GM12878 (cell line): ENCODE data around the gene CCDC197. TPM values are rescaled to one million over a fixed set of nuclear protein-coding genes. Genes with fewer than 3 reads are reported as not detected.

Source experiments
- ATAC-seq: fragments of 200-7000 bp; cut with Tn5 transposase; 3 replicates; pipeline ENCODE4 v1.9.1; 2020; ENCODE audit warnings: mild to moderate bottlenecking, moderate library complexity
- BruUV-seq: library from RNA; stranded (reverse); fragments of 400-500 nt; replicated peaks from 2 replicates; lab custom pipeline; 2021; lab: Mats Ljungman, UMichigan
- CTCF ChIA-PET: fragments of 300-600 bp; sonication (Branson Sonifier 250); formaldehyde crosslinking; extraction: SDS; loops from one replicate; lab custom pipeline; 2021; ENCODE audit warnings: inconsistent platforms; lab: Yijun Ruan, JAX
- POLR2A ChIA-PET: fragments of 350-600 bp; formaldehyde crosslinking; extraction: SDS; loops from one replicate; lab custom pipeline; 2021; ENCODE audit warnings: inconsistent platforms; lab: Charles Lee
- RAD21 ChIA-PET: fragments of 300-600 bp; sonication (Branson Sonifier 250); formaldehyde crosslinking; loops from one replicate; lab custom pipeline; 2023; ENCODE audit warnings: antibody characterized with exemption; ENCODE audit not compliant: unreplicated experiment; lab: Charles Lee
- SMC1A ChIA-PET: fragments of 300-600 bp; sonication (Branson Sonifier 250); formaldehyde crosslinking; loops from one replicate; lab custom pipeline; 2023; ENCODE audit not compliant: unreplicated experiment, uncharacterized antibody; lab: Charles Lee
- DNase-seq: peaks from one replicate; pipeline ENCODE4 v3.0.0-alpha.2; 2011; ENCODE audit warnings: low read depth, low spot score
- FAIRE-seq: peaks from 3 replicates; lab custom pipeline; 2011; peaks lifted over from hg19 to GRCh38; lab: Jason Lieb, UNC
- H2AFZ ChIP-seq: 2 replicates; pipeline ENCODE4 v1.6.0; 2011; ENCODE audit warnings: low read depth, low read length, control low read depth; ENCODE audit not compliant: control insufficient read depth
- H3K27ac ChIP-seq: 2 replicates; pipeline ENCODE4 v1.5.1; 2011; ENCODE audit warnings: control low read depth; ENCODE audit not compliant: control insufficient read depth, insufficient read depth
- H3K27me3 ChIP-seq, 2 experiments: replicated peaks in 1 of 2; 2 replicates each; pipeline versions ENCODE4 v1.6.0 to v1.6.1; 2011; ENCODE audit warnings: low read length in 1 of 2; ENCODE audit not compliant: control insufficient read depth in 2 of 2, insufficient read depth in 2 of 2
- H3K36me3 ChIP-seq, 2 experiments: 2 replicates each; pipeline ENCODE4 v1.5.1; 2011; ENCODE audit warnings: low read length in 1 of 2; ENCODE audit not compliant: control insufficient read depth in 2 of 2, insufficient read depth in 2 of 2
- H3K4me1 ChIP-seq: 2 replicates; pipeline ENCODE4 v1.6.1; 2011; ENCODE audit warnings: mild to moderate bottlenecking, low read length, moderate library complexity, mixed read lengths; ENCODE audit not compliant: control insufficient read depth, insufficient read depth
- H3K4me2 ChIP-seq: 2 replicates; pipeline ENCODE4 v1.6.0; 2011; ENCODE audit warnings: control low read depth; ENCODE audit not compliant: control insufficient read depth, insufficient read depth
- H3K4me3 ChIP-seq: fragments of 200-600 bp; sonication (generic); 2 replicates; pipeline ENCODE4 v1.5.1; 2016
- H3K79me2 ChIP-seq: 2 replicates; pipeline ENCODE4 v1.6.0; 2011; ENCODE audit warnings: low read length; ENCODE audit not compliant: control insufficient read depth, insufficient read depth
- H3K9ac ChIP-seq: 2 replicates; pipeline ENCODE4 v1.8.0; 2011; ENCODE audit warnings: low read length, control low read depth, mixed read lengths; ENCODE audit not compliant: control insufficient read depth, insufficient read depth
- H3K9me3 ChIP-seq: replicated peaks from 3 replicates; pipeline ENCODE4 v1.5.1; 2011; ENCODE audit warnings: mild to moderate bottlenecking, low read length; ENCODE audit not compliant: control insufficient read depth, insufficient read depth
- H4K20me1 ChIP-seq: 2 replicates; pipeline ENCODE4 v1.6.0; 2011; ENCODE audit not compliant: control insufficient read depth, insufficient read depth
- BCL11A ChIP-seq: IDR thresholded peaks from 2 replicates; pipeline ENCODE4 v1.6.1; 2011; ENCODE audit warnings: low read depth, low read length
- BHLHE40 ChIP-seq, 2 experiments: fragments of 450-650 bp in 1 of 2; IDR thresholded peaks; 2 replicates each; pipeline ENCODE4 v1.6.1; 2011 to 2017; ENCODE audit warnings: low read depth in 2 of 2, borderline replicate concordance in 1 of 2, improper control_type of control experiment in 1 of 2, low read length in 1 of 2, mild to moderate bottlenecking in 1 of 2
- CHD2 ChIP-seq: IDR thresholded peaks from 2 replicates; pipeline ENCODE4 v1.6.1; 2011; ENCODE audit warnings: low read depth, low read length, improper control_type of control experiment, borderline replicate concordance
- CREM ChIP-seq: IDR thresholded peaks from 2 replicates; pipeline ENCODE4 v1.6.1; 2014; ENCODE audit warnings: antibody characterized with exemption, low read depth
- EED ChIP-seq: sonication (generic); IDR thresholded peaks from 2 replicates; pipeline ENCODE4 v1.6.1; 2016; ENCODE audit warnings: antibody characterized with exemption, low read depth
- EGR1 ChIP-seq, 2 experiments: IDR thresholded peaks; 1 replicate in 1 of 2; 2 replicates in 1 of 2; pipeline ENCODE4 v1.6.1; 2011 to 2012; ENCODE audit warnings: low read depth in 2 of 2, low read length in 2 of 2, borderline replicate concordance in 1 of 2, mild to moderate bottlenecking in 1 of 2, moderate library complexity in 1 of 2
- FOXM1 ChIP-seq: IDR thresholded peaks from 2 replicates; pipeline ENCODE4 v1.6.1; 2012; ENCODE audit warnings: low read depth, mild to moderate bottlenecking, inconsistent platforms, low read length, moderate library complexity
- GATAD2B ChIP-seq: fragments of 450-650 bp; conservative IDR thresholded peaks from 2 replicates; pipeline ENCODE4 v1.6.1; 2017; ENCODE audit warnings: low read depth, mild to moderate bottlenecking, moderate library complexity
- HDAC2 ChIP-seq: fragments of 200-600 bp; sonication (generic); IDR thresholded peaks from 2 replicates; pipeline ENCODE4 v1.6.1; 2017
- IRF5 ChIP-seq: fragments of 450-650 bp; IDR thresholded peaks from 2 replicates; pipeline ENCODE4 v1.6.1; 2017; ENCODE audit warnings: borderline replicate concordance
- JUNB ChIP-seq: IDR thresholded peaks from 2 replicates; pipeline ENCODE4 v1.6.1; 2016; ENCODE audit warnings: antibody characterized with exemption, mild to moderate bottlenecking
- MXI1 ChIP-seq: fragments of 150-350 bp; IDR thresholded peaks from 2 replicates; pipeline ENCODE4 v1.6.1; 2011; ENCODE audit warnings: low read depth, mild to moderate bottlenecking, inconsistent platforms, low read length, improper control_type of control experiment
- POLR2A ChIP-seq: IDR thresholded peaks from 2 replicates; pipeline ENCODE4 v1.6.1; 2011; ENCODE audit warnings: low read depth, mild to moderate bottlenecking, low read length
- RCOR1 ChIP-seq: conservative IDR thresholded peaks from 2 replicates; pipeline ENCODE4 v1.6.1; 2012; ENCODE audit warnings: low read depth, low read length, improper control_type of control experiment
- RUNX3 ChIP-seq: IDR thresholded peaks from 2 replicates; pipeline ENCODE4 v1.6.1; 2012; ENCODE audit warnings: low read length, inconsistent platforms
- SMAD1 ChIP-seq: fragments of 450-650 bp; IDR thresholded peaks from 2 replicates; pipeline ENCODE4 v1.6.1; 2018; ENCODE audit warnings: mild to moderate bottlenecking, low read depth; ENCODE audit not compliant: partially characterized antibody
- STAT3 ChIP-seq: IDR thresholded peaks from 2 replicates; pipeline ENCODE4 v1.6.1; 2011; ENCODE audit warnings: low read depth, low read length, improper control_type of control experiment
- TARDBP ChIP-seq: IDR thresholded peaks from 2 replicates; pipeline ENCODE4 v1.6.1; 2016; ENCODE audit warnings: borderline replicate concordance
- USF1 ChIP-seq: IDR thresholded peaks from 2 replicates; pipeline ENCODE4 v1.6.1; 2011; ENCODE audit warnings: borderline replicate concordance, low read depth, mild to moderate bottlenecking, moderate library complexity, mixed read lengths, low read length; ENCODE audit not compliant: insufficient read depth; ENCODE audit errors: extremely low read length
- ZNF274 ChIP-seq: IDR thresholded peaks from one replicate; pipeline ENCODE4 v1.8.0; 2011; ENCODE audit not compliant: insufficient read length, insufficient read depth
- ZSCAN29 ChIP-seq: fragments of 450-650 bp; IDR thresholded peaks from 2 replicates; pipeline ENCODE4 v1.6.1; 2017; ENCODE audit warnings: mild to moderate bottlenecking, moderate library complexity
- WGBS: methylation state at CpG from one replicate; pipeline ENCODE4 v1.1.6; 2016; ENCODE audit warnings: low lambda C conversion rate; ENCODE audit not compliant: insufficient replicate concordance, insufficient coverage; ENCODE audit errors: missing lambda C conversion rate; 5-methylcytosine and 5-hydroxymethylcytosine counted together
- in situ Hi-C: fragments of 300-500 bp; cut with MboI; formaldehyde crosslinking; loops from 9 replicates; pipeline ENCODE4 v1.14.3; 2018; ENCODE audit warnings: mixed read lengths
- intact Hi-C: fragments of 100-400 bp; cut with micrococcal nuclease; formaldehyde crosslinking; loops from one replicate; pipeline ENCODE4 v1.14.2; 2022; ENCODE audit not compliant: unreplicated experiment
- polyA plus RNA-seq, 11 experiments: library from polyadenylated mRNA; depleted of rRNA in 4 of 11; unstranded in 6 of 11; stranded (reverse) in 5 of 11; fragments of >200 nt; fragmentation: Nextera tagmentation in 4 of 11; fragmentation: Illumina TruSeq in 1 of 11; extraction: Ambion mirVana in 4 of 11; extraction: Trizol in 1 of 11; gene quantifications; 1 replicate in 1 of 11; 2 replicates in 10 of 11; pipeline versions ENCODE4 v1.2.1 to v1.2.3, GENCODE V29; 2011 to 2016; ENCODE audit warnings: inconsistent platforms in 2 of 11, missing spikeins in 2 of 11, low read depth in 1 of 11
- total RNA-seq, 4 experiments: library from RNA; depleted of rRNA in 3 of 4; stranded (reverse); fragments of >200 nt in 3 of 4; fragmentation: Illumina TruSeq in 1 of 4; extraction: Trizol in 1 of 4; gene quantifications; 2 replicates each; pipeline versions ENCODE4 v1.2.1 to v1.2.3, GENCODE V29; 2013 to 2021
- TF ChIP-seq, protein P1 (sequence below): IDR thresholded peaks from 2 replicates; pipeline ENCODE4 v1.6.1; 2012; ENCODE audit warnings: low read length, inconsistent platforms

Gene CCDC197
- total and polyA plus RNA-seq, 10 of the 15 experiments (the other 5 are each of a cell fraction or from before 2014, with no cell fraction given), result 0.12 TPM; not detected in 9

DNA sequence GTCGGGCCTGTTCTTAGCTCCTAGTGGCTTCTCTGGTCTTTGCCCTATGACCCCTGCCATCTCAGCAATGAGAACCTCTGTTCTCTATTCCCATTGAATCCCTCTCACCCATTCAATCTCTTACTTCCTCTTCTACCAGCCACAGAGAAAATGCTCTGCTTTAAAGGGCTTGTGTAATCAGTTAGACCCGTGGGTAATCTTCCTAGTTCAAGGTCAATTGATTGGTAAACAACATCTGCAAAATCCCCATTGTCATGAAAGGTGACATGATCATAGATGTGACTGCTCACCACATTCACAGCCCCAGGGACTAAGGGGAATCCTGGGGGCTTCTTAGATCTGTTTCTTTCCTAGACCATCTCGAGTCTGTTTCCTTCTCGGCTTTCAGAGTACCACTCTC lies 7.2 kb upstream of the CCDC197 start:
- no peak overlapping the region for H3K4me3 ChIP-seq
- ChIA-PET RAD21 (interaction anchor here (1.1 to 3.2 kb wide), 7 partner anchors 8 to 50 kb away, joined by 3 to 18 read pairs (median 7); partner anchors contain the start of gene ASB2), SMC1A (interaction anchor here (1.4 to 3.0 kb wide), 5 partner anchors 10 to 50 kb away, joined by 3 to 26 read pairs (median 11); no protein-coding TSS in a partner anchor), POLR2A (interaction anchor here (0.6 to 2.2 kb wide), 5 partner anchors 10 to 30 kb away, joined by 3 to 15 read pairs (median 8); no protein-coding TSS in a partner anchor), CTCF (interaction anchor here (2.1 to 16.9 kb wide), 4 partner anchors 10 to 52 kb away, joined by 4 to 541 read pairs (median 16); no protein-coding TSS in a partner anchor)
- no peaks in the 10 kb centered on the region for H3K27me3 ChIP-seq
- in situ Hi-C loops, result no loop called here
- no TSS peak for BruUV-seq
- no peaks in the 10 kb centered on the region for H3K36me3 ChIP-seq
- no peak overlapping the region for H2AFZ ChIP-seq
- no peak overlapping the region for H3K4me2 ChIP-seq
- peaks cover 19% of the 10 kb centered on the region for H3K4me1 ChIP-seq
- H3K79me2 ChIP-seq, result no peaks in the 10 kb centered on the region
- intact Hi-C loops, result no loop called here
- 0 out of 2 replicates have a peak overlapping the region, but pooled peaks have one; percentile 0 for H3K9ac ChIP-seq
- 2% methylated on average over 4 of the region's 4 CpGs for WGBS
- no peak for DNase-seq
- peak; percentile 84 for ATAC-seq
- H3K27ac ChIP-seq, result peak overlapping the region; percentile 46
- H3K9me3 ChIP-seq, result no peaks in the 10 kb centered on the region
- H4K20me1 ChIP-seq, result no peaks in the 10 kb centered on the region
- FAIRE-seq, result peak; percentile 91
- TF ChIP-seq BCL11A (peak; percentile 64), RUNX3 (peak; percentile 79), BHLHE40 (IDR thresholded peaks at IDR 0.05; ENCODE audit: borderline replicate concordance in 1 of 2, low read depth in 2 of 2, low read length in 1 of 2) (peak; percentile 53 to 55; a peak in 2 of 4 replicates), SMAD1 (no peak), JUNB (no peak), GATAD2B (peak; percentile 47; the same call in 1 of the 2 replicates), EED (peak; percentile 52; the same call in 1 of the 2 replicates), CREM (peak; percentile 17; the same call in 1 of the 2 replicates), CHD2 (0 out of 2 replicates have a peak, but pooled peaks have one; percentile 42), STAT3 (0 out of 2 replicates have a peak, but pooled peaks have one; percentile 77), RCOR1 (0 out of 2 replicates have a peak, but pooled peaks have one; percentile 59), IRF5 (no peak), FOXM1 (peak; percentile 73; the same call in 1 of the 2 replicates), HDAC2 (no peak), TARDBP (no peak), ZSCAN29 (no peak), ZNF274 (no peak), EGR1 (IDR thresholded peaks at IDR 0.05; ENCODE audit: borderline replicate concordance in 1 of 2, low read depth in 2 of 2, low read length in 2 of 2) (no peak), USF1 (no peak), POLR2A (no peak), MXI1 (no peak)
- TF ChIP-seq, protein P1, sequence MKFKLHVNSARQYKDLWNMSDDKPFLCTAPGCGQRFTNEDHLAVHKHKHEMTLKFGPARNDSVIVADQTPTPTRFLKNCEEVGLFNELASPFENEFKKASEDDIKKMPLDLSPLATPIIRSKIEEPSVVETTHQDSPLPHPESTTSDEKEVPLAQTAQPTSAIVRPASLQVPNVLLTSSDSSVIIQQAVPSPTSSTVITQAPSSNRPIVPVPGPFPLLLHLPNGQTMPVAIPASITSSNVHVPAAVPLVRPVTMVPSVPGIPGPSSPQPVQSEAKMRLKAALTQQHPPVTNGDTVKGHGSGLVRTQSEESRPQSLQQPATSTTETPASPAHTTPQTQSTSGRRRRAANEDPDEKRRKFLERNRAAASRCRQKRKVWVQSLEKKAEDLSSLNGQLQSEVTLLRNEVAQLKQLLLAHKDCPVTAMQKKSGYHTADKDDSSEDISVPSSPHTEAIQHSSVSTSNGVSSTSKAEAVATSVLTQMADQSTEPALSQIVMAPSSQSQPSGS, result no peak
